NB4 (cell line): Measurements from ENCODE around the gene WDR20.

Source experiments
- DNase-seq: peaks from one replicate; pipeline ENCODE4 v3.0.0; 2010; ENCODE audit warnings: low read depth
- H3K4me3 ChIP-seq: one replicate; pipeline ENCODE4 v1.5.1; 2011; ENCODE audit warnings: mild to moderate bottlenecking, low read depth, low read length, moderate library complexity
- MYC ChIP-seq: IDR thresholded peaks from 2 replicates; pipeline ENCODE4 v1.6.1; 2011; ENCODE audit warnings: low read depth, low read length
- POLR2A ChIP-seq: IDR thresholded peaks from 2 replicates; pipeline ENCODE4 v1.6.1; 2011; ENCODE audit warnings: mild to moderate bottlenecking; ENCODE audit not compliant: insufficient read length; ENCODE audit errors: extremely low read depth
- TF ChIP-seq, protein P1 (sequence below): IDR thresholded peaks from one replicate; pipeline ENCODE4 v1.5.1; 2012; ENCODE audit warnings: low read depth, low read length
- TF ChIP-seq, protein P2 (sequence below): IDR thresholded peaks from 2 replicates; pipeline ENCODE4 v1.6.1; 2011; ENCODE audit warnings: low read depth, low read length

WDR20 gene

DNA sequence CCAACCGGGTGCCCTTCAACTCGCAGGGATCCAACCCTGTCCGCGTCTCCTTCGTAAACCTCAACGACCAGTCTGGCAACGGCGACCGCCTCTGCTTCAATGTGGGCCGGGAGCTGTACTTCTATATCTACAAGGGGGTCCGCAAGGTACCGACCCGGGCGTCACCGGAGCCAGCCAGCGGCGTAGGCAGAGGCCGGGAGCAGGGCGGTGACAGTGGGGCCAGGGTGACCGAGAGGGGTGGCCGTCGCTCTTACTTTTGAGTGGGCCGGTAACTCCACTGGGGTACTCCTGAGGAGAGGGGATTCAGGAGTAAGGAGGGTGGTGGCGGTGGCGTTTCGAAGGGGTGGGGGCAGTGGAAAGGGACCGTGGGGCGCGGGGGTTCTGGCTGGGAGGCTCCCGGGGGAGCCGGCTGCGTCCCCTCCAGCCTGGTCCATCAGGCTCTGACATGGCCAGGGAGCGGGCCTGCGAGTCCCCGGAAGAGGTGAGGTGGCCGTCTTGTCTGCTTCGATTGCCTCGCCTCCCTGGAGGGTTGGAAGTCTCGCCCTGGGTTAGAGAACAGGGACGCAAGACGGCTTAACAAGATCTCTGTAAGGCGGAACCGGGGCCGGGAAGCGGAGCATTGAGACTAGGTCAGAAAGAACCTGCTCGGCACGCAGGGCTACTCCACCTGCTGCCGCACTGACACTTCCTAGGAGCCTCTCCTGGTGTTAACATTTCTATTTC, 491 bp downstream of the WDR20 start:
- peak; percentile 75 for DNase-seq
- no peak for TF ChIP-seq POLR2A
- no peak for TF ChIP-seq MYC
- TF ChIP-seq, protein P1, sequence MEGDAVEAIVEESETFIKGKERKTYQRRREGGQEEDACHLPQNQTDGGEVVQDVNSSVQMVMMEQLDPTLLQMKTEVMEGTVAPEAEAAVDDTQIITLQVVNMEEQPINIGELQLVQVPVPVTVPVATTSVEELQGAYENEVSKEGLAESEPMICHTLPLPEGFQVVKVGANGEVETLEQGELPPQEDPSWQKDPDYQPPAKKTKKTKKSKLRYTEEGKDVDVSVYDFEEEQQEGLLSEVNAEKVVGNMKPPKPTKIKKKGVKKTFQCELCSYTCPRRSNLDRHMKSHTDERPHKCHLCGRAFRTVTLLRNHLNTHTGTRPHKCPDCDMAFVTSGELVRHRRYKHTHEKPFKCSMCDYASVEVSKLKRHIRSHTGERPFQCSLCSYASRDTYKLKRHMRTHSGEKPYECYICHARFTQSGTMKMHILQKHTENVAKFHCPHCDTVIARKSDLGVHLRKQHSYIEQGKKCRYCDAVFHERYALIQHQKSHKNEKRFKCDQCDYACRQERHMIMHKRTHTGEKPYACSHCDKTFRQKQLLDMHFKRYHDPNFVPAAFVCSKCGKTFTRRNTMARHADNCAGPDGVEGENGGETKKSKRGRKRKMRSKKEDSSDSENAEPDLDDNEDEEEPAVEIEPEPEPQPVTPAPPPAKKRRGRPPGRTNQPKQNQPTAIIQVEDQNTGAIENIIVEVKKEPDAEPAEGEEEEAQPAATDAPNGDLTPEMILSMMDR = no peak
- TF ChIP-seq, protein P2, sequence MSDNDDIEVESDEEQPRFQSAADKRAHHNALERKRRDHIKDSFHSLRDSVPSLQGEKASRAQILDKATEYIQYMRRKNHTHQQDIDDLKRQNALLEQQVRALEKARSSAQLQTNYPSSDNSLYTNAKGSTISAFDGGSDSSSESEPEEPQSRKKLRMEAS = no peak
- peak overlapping the region; percentile 73 for H3K4me3 ChIP-seq

DNA sequence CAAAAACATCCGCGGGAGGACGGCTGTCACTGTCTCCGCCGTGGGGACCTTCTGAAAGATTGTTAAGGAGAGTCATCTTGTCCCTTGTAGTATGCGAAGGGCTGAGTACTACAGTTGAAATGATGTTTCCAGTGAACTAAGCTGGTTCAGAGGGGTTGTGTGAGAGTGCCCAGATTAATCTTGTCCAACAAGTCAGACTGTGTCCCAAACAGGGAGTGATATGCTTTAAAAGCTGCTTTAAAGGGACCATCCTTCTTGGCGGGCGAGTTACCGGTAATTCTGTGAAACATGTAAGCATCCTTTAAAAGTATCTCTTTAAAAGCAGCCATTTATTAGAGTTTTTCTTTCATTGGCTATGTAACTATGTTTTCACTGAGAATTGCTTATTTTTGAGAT, 1.1 kb downstream of the WDR20 start:
- TF ChIP-seq MYC (no peak), POLR2A (no peak)
- TF ChIP-seq, protein P2 = no peak
- TF ChIP-seq, protein P1 = no peak
- DNase-seq = no peak
- H3K4me3 ChIP-seq = peak overlapping the region; percentile 73

DNA sequence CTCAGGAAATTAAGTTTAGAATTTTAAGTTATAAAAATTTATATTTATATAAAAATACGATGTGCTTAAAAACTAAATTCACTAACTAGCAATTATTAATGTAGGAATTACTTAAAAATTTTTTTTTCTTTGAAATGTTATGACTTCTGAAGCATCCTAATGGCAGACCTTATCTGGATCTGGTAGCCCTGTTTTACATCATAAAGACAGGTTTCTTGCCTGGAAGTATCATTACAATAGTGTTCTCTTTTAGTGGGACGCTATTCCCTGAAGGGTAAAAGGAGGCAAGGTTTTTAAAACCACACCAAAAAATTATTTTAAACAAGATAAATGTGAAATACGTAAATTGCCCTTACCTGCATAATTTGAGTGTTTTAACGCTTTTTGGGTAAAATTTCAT, 2.1 kb downstream of the WDR20 start:
- no peak for DNase-seq
- TF ChIP-seq POLR2A (no peak), MYC (no peak)
- TF ChIP-seq, protein P2 = no peak
- TF ChIP-seq, protein P1 = no peak
- peak overlapping the region; percentile 73 for H3K4me3 ChIP-seq

DNA sequence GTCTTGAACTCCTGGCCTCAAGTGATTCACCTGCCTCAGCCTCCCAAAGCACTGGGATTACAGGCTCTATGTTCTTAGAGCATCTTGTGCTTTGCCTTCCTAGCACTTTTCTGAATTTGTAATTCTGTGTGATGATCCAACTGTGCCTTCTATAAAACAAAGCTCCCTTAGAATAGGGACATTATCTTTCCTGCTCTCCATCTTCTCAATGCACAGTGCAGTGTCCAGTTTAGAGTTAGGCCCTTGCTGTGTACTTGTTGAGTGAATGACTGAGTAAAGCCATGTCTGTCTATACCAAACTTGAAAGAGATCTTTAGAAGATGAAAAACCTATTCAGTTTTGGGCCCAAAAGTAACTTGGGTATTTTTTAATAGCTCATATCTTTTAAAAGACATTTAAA, 5.2 kb downstream of the WDR20 start:
- DNase-seq = no peak

DNA sequence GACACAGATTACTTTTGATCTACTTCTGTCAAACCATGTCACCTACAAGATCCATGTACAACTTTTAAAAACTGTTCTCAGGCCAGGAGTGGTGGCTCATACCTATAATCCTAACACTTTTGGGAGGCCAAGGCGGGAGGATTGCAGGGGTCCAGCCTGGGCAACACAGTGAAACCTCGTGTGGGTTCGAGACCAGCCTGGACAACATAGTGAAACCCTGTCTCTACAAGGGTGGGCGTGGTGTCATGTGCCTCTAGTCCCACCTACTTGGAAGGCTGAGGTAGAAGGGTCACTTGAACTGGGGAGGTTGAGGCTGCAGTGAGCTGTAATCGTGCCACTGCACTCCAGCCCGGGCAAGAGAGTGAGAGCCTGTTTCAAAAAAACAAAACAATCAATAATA, 5.7 kb downstream of the WDR20 start:
- H3K4me3 ChIP-seq = no peak overlapping the region
- TF ChIP-seq MYC = no peak
- TF ChIP-seq, protein P2 = no peak
- TF ChIP-seq POLR2A = no peak
- TF ChIP-seq, protein P1 = no peak
- no peak for DNase-seq

More for the DNA sequence above, 5.2 kb downstream of the WDR20 start:
- TF ChIP-seq, protein P1 = no peak
- no peak for TF ChIP-seq MYC
- TF ChIP-seq, protein P2 = no peak
- TF ChIP-seq POLR2A = no peak
- no peak overlapping the region for H3K4me3 ChIP-seq
